ENCODE measurements around the gene ILF2.

Gene ILF2

DNA sequence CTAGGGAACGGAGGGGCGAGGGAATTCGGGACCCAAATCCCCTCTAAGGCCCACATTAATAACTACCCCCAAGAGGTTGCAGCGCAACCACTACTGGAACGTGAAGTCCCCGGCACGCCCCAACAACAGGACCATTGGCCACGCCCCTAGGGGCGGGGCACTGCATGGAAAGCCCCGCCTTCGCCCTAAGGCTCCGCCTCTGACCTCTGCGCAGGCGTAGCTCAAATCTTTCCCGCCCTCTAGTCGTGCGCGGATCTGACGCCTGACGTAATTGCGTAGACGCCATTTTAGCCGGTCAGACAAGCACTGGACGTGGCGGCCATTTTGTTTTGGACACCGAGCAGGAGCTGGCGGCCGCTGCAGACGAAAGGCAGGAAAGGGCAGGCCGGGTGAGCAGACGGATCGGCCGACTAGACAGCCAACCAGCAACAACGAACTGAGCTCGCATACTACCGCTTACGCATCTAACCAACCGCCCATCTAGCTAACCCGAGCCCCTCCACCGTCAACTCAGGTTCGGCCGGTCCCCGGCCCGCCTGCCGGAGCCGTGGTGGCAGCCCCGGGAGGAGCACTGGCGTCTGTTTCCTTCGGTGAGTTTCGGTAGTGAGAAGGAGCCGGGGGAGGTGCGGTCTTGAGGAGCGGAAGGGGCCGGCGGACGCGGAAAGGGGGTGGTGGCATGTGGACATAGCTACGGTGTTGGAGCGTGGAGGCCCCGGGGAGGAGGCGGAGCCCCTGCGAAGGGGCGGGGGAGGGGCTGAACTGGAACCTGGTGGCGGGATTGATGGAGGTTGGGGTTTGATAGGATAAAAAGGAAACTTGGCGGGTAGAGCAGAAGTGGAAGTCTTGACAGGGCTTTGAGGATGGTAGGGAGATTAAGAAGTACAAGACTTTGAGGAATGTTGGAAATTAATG is 36.8 kb downstream of the ILF2 start, which contains the start of gene CHTOP (continued):
- TF ChIP-seq, protein P1, sequence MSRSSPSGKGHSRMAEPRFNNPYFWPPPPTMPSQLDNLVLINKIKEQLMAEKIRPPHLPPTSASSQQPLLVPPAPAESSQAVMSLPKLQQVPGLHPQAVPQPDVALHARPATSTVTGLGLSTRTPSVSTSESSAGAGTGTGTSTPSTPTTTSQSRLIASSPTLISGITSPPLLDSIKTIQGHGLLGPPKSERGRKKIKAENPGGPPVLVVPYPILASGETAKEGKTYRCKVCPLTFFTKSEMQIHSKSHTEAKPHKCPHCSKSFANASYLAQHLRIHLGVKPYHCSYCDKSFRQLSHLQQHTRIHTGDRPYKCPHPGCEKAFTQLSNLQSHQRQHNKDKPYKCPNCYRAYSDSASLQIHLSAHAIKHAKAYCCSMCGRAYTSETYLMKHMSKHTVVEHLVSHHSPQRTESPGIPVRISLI (tag by site-specific recombination; IDR thresholded peaks at IDR 0.05), result no peak
- peak; percentile 49; the same call in 1 of the 2 replicates for TF ChIP-seq ZNF239 (tag by site-specific recombination; IDR thresholded peaks at IDR 0.05)
- no peak for TF ChIP-seq ZNF48 (tag by site-specific recombination; IDR thresholded peaks at IDR 0.05)
- TF ChIP-seq ZNF837 (tag by site-specific recombination; IDR thresholded peaks at IDR 0.05), result no peak
- TF ChIP-seq KLF9 (tag by site-specific recombination; IDR thresholded peaks at IDR 0.05; ENCODE audit: low read depth), result peak; percentile 95
- TF ChIP-seq SALL2 (tag by site-specific recombination; IDR thresholded peaks at IDR 0.05; ENCODE audit: borderline replicate concordance), result no peak
- TF ChIP-seq ZBTB48 (tag by site-specific recombination; IDR thresholded peaks at IDR 0.05), result no peak; the same call in 1 of the 2 replicates
- peak; percentile 62; the same call in 1 of the 2 replicates for TF ChIP-seq ZBTB20 (tag by site-specific recombination; IDR thresholded peaks at IDR 0.05)
- peak; percentile 68 for TF ChIP-seq ZNF146 (tag by site-specific recombination; IDR thresholded peaks at IDR 0.05)
- TF ChIP-seq, protein P2, sequence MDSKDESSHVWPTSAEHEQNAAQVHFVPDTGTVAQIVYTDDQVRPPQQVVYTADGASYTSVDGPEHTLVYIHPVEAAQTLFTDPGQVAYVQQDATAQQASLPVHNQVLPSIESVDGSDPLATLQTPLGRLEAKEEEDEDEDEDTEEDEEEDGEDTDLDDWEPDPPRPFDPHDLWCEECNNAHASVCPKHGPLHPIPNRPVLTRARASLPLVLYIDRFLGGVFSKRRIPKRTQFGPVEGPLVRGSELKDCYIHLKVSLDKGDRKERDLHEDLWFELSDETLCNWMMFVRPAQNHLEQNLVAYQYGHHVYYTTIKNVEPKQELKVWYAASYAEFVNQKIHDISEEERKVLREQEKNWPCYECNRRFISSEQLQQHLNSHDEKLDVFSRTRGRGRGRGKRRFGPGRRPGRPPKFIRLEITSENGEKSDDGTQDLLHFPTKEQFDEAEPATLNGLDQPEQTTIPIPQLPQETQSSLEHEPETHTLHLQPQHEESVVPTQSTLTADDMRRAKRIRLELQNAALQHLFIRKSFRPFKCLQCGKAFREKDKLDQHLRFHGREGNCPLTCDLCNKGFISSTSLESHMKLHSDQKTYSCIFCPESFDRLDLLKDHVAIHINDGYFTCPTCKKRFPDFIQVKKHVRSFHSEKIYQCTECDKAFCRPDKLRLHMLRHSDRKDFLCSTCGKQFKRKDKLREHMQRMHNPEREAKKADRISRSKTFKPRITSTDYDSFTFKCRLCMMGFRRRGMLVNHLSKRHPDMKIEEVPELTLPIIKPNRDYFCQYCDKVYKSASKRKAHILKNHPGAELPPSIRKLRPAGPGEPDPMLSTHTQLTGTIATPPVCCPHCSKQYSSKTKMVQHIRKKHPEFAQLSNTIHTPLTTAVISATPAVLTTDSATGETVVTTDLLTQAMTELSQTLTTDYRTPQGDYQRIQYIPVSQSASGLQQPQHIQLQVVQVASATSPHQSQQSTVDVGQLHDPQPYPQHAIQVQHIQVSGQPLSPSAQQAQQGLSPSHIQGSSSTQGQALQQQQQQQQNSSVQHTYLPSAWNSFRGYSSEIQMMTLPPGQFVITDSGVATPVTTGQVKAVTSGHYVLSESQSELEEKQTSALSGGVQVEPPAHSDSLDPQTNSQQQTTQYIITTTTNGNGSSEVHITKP (tag by site-specific recombination; IDR thresholded peaks at IDR 0.05), result peak; percentile 79
- no peak for TF ChIP-seq ZNF549 (tag by site-specific recombination; IDR thresholded peaks at IDR 0.05)
- TF ChIP-seq ZFHX2 (tag by site-specific recombination; conservative IDR thresholded peaks at IDR 0.05), result peak; percentile 62; the same call in 1 of the 2 replicates
- peak; percentile 87 for TF ChIP-seq ZSCAN23 (tag by site-specific recombination; IDR thresholded peaks at IDR 0.05)
- TF ChIP-seq MYNN (tag by site-specific recombination; IDR thresholded peaks at IDR 0.05; ENCODE audit: borderline replicate concordance), result peak; percentile 14; the same call in 1 of the 2 replicates
- peak; percentile 34; the same call in 1 of the 2 replicates for TF ChIP-seq ZNF366 (tag by site-specific recombination; conservative IDR thresholded peaks at IDR 0.05)
- peak; percentile 30; the same call in 1 of the 2 replicates for TF ChIP-seq ZBTB8A (tag by site-specific recombination; IDR thresholded peaks at IDR 0.05)
- TF ChIP-seq, protein P3, sequence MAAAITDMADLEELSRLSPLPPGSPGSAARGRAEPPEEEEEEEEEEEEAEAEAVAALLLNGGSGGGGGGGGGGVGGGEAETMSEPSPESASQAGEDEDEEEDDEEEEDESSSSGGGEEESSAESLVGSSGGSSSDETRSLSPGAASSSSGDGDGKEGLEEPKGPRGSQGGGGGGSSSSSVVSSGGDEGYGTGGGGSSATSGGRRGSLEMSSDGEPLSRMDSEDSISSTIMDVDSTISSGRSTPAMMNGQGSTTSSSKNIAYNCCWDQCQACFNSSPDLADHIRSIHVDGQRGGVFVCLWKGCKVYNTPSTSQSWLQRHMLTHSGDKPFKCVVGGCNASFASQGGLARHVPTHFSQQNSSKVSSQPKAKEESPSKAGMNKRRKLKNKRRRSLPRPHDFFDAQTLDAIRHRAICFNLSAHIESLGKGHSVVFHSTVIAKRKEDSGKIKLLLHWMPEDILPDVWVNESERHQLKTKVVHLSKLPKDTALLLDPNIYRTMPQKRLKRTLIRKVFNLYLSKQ (tag by site-specific recombination; IDR thresholded peaks at IDR 0.05; ENCODE audit: borderline replicate concordance), result no peak
- TF ChIP-seq ZNF747 (tag by site-specific recombination; IDR thresholded peaks at IDR 0.05), result no peak
- TF ChIP-seq ZNF223 (tag by site-specific recombination; IDR thresholded peaks at IDR 0.05), result no peak
- no peak for TF ChIP-seq ZNF677 (tag by site-specific recombination; IDR thresholded peaks at IDR 0.05)
- peak; percentile 86 for TF ChIP-seq BCL11B (tag by site-specific recombination; IDR thresholded peaks at IDR 0.05; ENCODE audit: low read depth)
- TF ChIP-seq ZNF561 (tag by site-specific recombination; IDR thresholded peaks at IDR 0.05; ENCODE audit: borderline replicate concordance), result peak; percentile 80; the same call in 1 of the 2 replicates
- TF ChIP-seq ZFP3 (tag by site-specific recombination; IDR thresholded peaks at IDR 0.05; ENCODE audit: low read depth), result no peak
- 0 out of 2 replicates have a peak, but pooled peaks have one; percentile 38 for TF ChIP-seq ZBTB1 (tag by site-specific recombination; IDR thresholded peaks at IDR 0.05)
- TF ChIP-seq, protein P4, sequence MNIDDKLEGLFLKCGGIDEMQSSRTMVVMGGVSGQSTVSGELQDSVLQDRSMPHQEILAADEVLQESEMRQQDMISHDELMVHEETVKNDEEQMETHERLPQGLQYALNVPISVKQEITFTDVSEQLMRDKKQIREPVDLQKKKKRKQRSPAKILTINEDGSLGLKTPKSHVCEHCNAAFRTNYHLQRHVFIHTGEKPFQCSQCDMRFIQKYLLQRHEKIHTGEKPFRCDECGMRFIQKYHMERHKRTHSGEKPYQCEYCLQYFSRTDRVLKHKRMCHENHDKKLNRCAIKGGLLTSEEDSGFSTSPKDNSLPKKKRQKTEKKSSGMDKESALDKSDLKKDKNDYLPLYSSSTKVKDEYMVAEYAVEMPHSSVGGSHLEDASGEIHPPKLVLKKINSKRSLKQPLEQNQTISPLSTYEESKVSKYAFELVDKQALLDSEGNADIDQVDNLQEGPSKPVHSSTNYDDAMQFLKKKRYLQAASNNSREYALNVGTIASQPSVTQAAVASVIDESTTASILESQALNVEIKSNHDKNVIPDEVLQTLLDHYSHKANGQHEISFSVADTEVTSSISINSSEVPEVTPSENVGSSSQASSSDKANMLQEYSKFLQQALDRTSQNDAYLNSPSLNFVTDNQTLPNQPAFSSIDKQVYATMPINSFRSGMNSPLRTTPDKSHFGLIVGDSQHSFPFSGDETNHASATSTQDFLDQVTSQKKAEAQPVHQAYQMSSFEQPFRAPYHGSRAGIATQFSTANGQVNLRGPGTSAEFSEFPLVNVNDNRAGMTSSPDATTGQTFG (tag by site-specific recombination; IDR thresholded peaks at IDR 0.05; ENCODE audit: borderline replicate concordance), result no peak
- TF ChIP-seq ZNF350 (tag by site-specific recombination; IDR thresholded peaks at IDR 0.05), result no peak
- peak; percentile 61; the same call in 1 of the 2 replicates for TF ChIP-seq ZNF394 (tag by site-specific recombination; IDR thresholded peaks at IDR 0.05; ENCODE audit: borderline replicate concordance)
- TF ChIP-seq KLF1 (tag by site-specific recombination; IDR thresholded peaks at IDR 0.05), result peak; percentile 79
- peak; percentile 100 for TF ChIP-seq ZNF501 (tag by site-specific recombination; IDR thresholded peaks at IDR 0.05)
- no peak for TF ChIP-seq GLI2 (tag by site-specific recombination; IDR thresholded peaks at IDR 0.05; ENCODE audit: borderline replicate concordance, low read depth)
- no peak for TF ChIP-seq MZF1 (tag by site-specific recombination; IDR thresholded peaks at IDR 0.05; ENCODE audit: borderline replicate concordance)
